Activated naive CD8-positive, alpha-beta T cell treated with anti-CD3 and anti-CD28 coated beads, Interleukin-2, amount 50 U/mL, for 16 hours (primary cell): ENCODE results near the gene IFT88.
A peak's percentile ranks its signal among the peaks of the same experiment; 100 is the strongest.

ENCODE experiments used
- DNase-seq: peaks from one replicate; pipeline ENCODE4 v3.0.0-alpha.2; 2020; ENCODE audit warnings: low read depth, low spot score

The IFT88 gene

DNA sequence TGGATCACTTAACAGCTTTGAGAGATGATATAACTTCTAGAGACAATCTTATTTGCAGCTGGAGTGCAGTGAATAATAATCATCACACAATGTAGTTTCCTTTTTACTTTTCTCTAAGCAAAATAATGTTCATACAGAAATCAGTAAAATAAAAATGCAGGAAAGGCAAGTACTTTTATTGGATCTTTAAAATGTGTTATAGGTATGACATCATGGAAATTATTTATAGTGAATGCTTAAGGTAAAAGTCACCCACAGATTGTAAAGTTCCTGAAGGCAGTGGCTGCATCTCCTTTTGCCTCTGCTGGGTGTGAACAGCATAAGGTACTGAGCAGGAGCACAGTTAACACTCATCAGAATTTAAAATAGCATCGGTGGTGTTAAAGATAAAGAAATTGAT lies 119.2 kb downstream of the IFT88 start:
- DNase-seq: no peak

- no peak for DNase-seq
These were observed 120.1 kb downstream of the IFT88 start for GRCh38 chr13:20686863-20687579.

DNA sequence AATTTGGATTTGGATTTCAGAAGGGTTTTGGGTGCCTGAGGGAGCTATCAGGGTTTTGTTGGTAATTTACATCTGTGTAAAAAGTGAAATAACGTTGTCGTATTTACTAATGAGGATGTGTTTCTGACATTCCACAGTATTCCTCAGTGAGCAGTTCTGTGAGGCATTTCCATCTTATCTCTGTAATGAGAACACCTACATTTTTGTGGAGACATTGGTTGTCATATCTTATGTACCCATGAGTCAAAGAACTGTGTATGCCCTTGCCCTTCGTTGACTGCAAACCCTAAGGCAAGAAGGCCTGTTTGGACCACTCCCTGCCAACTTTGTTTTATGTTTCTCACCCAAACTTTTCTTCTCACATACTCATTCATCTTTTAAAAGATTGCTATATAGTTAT lies 122.3 kb downstream of the IFT88 start:
- DNase-seq: no peak

DNA sequence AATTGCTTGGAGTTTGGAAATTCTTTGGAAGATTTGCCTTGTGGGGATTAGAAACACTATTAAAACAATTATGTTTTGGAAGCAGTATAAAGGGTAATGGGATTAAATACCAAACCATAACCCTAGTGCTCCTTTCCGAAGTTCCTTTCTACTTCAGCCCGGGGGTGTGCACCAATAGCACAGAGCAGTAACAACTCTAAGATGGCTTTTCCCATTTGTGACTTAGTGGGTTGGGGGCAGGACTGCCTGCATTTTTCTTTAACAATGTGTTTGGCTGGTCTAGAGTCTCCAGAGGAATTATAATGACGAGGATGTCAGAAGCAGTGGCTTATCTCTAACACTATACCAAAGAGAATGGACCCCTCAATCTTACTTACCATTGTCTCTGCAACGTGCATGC lies 124.7 kb downstream of the IFT88 start:
- DNase-seq: no peak

DNA sequence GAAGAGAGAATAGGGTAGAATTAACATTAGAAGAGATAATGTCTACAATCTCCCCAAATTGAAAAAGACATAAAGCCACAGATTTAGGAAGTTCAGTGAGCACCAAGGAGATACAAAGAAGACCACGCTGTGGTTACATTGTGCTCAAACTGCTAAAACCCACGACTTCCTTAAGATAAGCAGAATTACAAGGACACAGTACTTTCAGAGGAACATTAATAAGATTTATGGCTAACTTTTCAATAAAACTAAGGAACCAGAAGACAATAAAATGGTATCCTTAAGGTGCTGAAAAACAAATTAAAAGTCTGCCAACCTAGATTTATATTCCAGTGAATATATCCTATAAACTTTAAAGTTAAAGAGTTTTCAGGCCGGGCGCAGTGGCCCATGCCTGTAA lies 129.1 kb downstream of the IFT88 start:
- no peak for DNase-seq

GRCh38 chr13:20699715-20700114 lies 132.8 kb downstream of the IFT88 start:
- no peak for DNase-seq

DNA sequence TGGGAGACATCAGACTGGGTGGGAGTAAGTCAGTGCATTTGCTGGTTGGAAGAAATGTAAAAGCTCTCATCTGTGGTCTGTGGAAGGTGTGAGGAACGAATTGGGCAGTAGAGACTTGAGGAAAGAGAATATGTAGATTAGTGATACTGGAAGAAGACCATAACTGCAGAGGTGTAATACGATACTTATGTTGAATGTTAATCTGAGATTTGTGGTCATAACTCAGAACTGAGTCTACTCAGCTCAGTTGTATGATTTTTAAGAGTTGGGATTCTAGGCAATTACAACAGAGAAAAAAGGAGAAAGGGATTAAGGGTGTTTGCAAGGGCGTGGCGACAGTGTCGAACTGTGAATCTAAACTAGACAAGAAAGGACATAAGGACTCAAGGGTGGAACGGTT lies 133.3 kb downstream of the IFT88 start:
- no peak for DNase-seq

DNA sequence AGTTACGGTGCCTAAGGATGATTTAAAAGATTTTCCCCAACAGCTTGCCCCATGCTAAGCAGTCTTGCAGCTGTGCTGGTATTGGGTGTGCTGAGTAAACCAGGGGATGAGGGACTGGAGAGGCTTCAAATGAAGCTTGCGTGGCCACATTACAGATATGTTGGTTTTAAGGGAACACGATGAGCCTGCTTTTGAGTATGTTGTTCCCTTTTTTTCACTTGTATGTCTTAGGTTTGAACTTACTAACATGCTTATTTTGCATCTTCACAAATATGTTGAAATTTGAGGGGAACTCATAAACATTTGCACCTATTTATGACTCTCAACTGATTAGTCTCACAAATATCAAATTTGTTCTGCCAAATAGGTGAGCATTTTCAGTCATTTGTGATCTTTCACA lies 134.5 kb downstream of the IFT88 start:
- no peak for DNase-seq

- DNase-seq: no peak
These were observed 135.6 kb downstream of the IFT88 start for GRCh38 chr13:20702530-20702914.

DNA sequence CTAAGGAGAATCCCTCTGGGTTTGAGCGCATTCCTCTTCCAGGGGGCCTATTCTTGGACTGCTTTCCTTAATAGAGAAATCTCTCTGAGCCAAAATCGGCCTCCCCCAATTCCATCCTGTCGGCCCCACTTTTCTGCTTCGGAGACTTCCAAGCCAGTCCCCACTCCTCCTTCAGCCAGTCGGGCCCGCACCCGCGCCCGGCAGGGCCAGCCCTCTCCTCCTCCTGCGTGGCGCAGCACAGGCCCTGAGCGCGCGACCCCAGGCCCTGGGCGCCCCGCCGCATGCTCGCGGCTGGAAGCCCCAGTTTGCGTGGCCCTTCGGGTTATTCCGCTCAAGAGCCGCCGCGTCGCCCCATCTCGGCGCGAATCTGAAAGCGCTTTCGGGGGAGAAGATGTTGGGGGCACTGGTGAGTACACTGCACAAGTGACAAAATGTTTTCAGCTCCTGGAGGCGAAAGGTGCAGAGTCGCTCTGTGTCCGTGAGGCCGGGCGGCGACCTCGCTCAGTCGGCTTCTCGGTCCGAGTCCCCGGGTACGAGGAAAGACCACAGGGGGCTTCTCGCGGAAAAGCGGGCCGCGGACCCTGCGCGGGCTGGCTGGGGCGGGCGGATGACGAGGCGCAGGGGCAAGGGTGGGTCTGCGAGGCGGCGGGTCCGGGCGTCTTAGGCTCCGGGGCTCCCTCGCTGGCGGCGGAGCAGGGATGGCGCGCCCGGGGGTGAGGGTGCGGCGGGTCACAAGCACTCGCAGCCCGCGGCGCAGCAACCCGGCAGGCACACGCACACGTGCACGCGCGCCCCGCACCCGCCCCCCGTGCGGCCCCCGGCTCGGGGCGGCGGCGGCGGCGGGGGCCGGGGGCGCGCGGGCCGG lies 136.2 kb downstream of the IFT88 start, which contains the start of gene IL17D:
Gene IL17D, plus strand, starts transcription at position 785 of the 865 bp plus-strand sequence. CDS start 303 bp downstream, outside the sequence.
- no peak for DNase-seq

DNA sequence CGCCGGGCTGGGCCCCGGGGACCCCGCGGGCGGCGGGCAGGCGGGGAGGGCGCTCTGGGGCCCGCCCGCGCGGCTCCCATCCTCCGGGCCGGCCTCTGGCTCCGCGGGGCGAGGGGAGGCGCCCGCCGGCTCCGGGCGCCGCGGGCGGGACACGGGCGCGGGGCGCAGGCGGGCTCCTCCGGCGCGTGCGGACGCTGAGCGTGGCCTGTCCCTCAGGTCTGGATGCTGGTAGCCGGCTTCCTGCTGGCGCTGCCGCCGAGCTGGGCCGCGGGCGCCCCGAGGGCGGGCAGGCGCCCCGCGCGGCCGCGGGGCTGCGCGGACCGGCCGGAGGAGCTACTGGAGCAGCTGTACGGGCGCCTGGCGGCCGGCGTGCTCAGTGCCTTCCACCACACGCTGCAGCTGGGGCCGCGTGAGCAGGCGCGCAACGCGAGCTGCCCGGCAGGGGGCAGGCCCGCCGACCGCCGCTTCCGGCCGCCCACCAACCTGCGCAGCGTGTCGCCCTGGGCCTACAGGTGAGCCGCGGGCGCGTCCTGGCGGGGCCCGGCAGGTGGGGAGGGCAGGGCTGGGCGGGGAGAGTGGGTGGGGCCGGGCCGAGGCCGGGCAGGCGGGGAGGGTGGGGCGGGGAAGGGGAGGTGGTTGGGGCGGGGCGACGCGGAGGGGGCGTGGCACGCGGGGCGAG lies 137.0 kb downstream of the IFT88 start:
- DNase-seq: peak; percentile 56

GRCh38 chr13:20704459-20705069 lies 137.6 kb downstream of the IFT88 start:
- DNase-seq: no peak

DNA sequence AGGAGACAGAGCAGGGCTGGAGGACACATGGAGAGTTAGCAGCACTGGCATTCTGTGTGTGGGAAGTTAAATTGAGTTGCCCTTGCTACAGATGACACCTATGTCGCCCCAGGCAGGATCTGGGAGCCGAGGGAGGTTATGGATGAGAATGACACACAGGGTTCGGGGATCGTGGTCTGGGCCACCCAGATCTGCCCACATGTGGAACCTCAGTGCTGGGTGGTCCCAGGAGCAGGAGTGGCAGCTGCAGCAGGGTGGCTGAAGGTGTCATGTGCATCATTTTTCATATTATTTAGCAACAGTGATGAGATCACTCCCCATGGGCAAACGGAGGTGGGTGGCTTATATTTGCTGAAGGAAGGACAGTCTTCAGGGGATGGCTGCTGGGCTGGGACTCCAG lies 139.7 kb downstream of the IFT88 start:
- no peak for DNase-seq

GRCh38 chr13:20708216-20708615 lies 141.3 kb downstream of the IFT88 start:
- no peak for DNase-seq

DNA sequence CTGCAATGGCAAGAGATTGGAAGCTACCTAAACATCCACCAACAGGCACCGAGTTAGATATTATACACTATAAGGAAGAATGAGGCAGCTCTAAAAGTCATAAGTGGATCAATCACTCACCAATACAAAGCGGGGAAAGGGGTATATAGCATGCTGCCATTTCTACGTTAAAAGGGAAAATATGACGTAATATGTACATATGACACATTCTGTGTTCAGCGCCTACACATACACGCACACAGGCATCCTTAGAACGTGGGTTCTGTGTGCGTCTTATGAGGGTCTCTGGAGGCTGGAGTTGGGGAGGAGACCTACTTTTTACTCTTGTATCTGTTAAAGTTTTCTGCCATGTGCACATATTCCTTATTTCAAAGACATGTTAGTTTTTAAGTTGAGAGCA lies 142.4 kb downstream of the IFT88 start:
- no peak for DNase-seq

GRCh38 chr13:20709782-20710181 lies 142.8 kb downstream of the IFT88 start:
- DNase-seq: no peak

DNA sequence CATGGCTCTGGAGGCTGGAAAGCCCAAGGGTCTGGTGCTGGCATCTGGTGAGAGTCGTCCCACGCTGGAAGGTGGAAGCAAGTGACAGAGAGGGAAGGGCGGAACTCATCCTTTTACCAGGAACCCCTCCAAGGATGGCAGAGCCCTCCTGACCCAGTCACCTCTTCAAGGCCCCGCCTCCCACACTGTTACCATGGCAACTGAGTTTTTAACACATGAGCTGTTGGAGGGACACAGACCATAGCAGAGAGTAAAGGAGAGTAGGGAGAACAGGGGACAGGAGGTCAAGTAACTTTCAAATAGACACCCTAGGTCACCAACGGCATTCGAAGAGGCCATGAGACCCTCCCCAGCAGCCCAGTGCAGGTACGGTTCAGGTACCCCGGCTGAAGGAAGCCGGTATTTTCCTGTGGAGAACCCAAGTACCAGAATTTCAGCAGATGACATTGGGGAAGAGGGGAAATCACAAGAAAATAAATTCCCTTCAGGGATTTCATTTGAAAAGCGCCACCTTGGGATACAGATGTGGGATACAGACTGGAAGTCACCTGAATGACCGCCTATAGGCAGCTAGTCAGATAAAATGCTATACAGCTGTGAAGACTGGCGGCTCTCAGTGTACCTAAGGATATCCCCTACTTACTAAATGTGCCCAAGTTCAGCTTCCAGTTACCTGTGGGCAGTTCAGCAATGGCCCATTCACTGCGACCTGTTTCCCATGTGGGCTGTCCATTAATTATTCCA lies 144.5 kb downstream of the IFT88 start:
- no peak for DNase-seq

GRCh38 chr13:20713014-20713376 lies 146.0 kb downstream of the IFT88 start:
- no peak for DNase-seq

DNA sequence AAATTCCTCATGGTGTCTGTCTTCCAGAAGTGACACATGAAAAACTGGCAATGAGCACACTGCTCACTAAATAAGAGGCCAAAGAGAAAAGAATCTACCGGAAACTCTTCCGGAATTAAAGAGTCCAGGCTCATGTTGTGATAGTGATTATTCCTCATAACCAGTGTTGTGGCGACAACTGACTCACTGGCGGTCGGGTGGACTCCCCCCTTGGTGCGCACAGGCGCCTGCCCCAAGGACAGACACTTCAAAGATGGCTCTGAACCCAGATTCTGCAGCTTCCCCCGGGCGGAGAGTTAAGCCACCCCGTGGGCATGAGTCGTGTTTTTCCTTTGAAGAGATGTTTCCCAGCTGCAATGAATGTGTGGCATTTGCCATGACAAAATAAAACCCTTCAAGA lies 146.8 kb downstream of the IFT88 start:
- no peak for DNase-seq

GRCh38 chr13:20714161-20714560 lies 147.2 kb downstream of the IFT88 start:
- no peak for DNase-seq

GRCh38 chr13:20714563-20715329 lies 147.8 kb downstream of the IFT88 start:
- DNase-seq: no peak
